Activated T-cell treated with anti-CD3 and anti-CD28 coated beads, Interleukin-2, amount 50 U/mL, for 1 hour (primary cell): ENCODE measurements around the gene CYP39A1.

Experiments used
- DNase-seq: peaks from one replicate; pipeline ENCODE4 v3.0.0-alpha.2; 2020

CYP39A1 gene

GRCh38 chr6:46584586-46584985 is 68.0 kb downstream of the CYP39A1 start:
- DNase-seq, result no peak

GRCh38 chr6:46583721-46584120 is 68.9 kb downstream of the CYP39A1 start:
- no peak for DNase-seq

GRCh38 chr6:46583081-46583480 is 69.5 kb downstream of the CYP39A1 start:
- DNase-seq, result no peak

DNA sequence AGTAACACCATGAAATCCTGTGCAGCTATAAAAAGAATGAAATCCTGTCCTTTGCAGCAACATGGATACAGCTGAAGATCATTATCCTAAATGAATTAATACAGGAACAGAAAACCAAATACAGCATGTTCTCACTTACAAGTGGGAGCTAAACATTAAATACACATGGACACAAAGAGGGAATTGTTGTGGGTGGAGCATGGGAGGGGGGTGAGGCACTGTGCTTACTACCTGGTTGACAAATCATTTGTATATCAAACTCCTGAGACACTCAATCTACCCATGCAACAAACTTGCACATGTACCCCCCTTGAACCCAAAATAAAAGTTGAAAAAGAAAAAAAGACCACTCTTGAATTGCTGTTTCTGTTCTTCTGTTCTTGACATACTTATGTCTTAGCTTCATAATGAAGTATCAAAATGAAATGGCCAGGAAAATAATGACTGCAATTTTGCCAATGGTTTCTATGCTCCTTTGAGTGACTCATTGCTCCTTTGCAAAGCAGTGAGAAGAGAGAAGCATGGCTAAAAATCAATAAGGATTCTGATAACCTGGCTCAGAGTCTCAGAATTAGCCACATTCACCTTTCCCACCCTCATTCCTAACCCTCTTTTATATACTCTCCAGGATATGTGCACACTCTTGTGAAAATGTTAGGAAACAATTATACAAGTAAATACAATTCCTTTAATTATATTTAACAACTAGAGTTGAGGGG is 71.0 kb downstream of the CYP39A1 start:
- DNase-seq, result no peak

DNA sequence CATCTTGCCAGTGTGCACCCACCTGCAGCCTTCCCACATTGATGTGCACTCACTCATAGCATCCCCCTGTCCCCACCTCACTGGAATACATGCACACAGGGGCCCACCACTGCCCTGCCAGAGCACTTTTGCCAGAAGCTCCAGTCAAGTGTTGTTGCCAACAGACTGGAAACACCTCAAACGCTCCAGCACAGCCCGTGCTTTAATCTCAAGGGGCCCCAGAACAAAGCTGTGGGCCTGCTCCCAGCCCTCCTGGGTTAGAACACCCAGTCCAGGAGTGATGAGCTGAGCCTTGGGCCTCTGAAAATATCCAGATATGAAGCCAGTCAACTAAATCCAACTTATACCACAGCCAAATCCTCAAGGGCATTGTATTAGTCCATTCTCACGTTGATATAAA is 77.1 kb downstream of the CYP39A1 start:
- no peak for DNase-seq

DNA sequence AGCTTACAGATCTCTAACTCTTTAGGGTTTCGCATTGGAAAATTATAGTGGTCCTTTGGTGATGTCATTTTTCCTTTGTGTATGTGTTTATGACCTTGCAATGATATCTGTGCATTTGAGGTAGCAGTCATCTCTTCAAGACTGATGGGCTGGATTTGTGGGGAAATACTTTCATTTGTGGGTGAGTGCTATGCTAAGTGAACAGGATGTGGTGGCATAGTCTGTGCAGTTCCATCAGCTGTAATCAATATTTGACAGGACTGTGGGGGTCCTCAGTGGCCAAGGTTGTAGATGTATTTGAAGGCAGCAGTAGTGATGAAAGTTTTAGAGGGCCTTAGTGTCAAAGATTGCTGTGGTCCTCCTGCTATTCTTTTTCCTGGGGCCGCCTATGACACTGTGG is 79.5 kb downstream of the CYP39A1 start:
- no peak for DNase-seq

GRCh38 chr6:46565531-46565930 is 87.1 kb downstream of the CYP39A1 start:
- no peak for DNase-seq

GRCh38 chr6:46563924-46564323 is 88.7 kb downstream of the CYP39A1 start:
- no peak for DNase-seq

- no peak for DNase-seq
Measured at GRCh38 chr6:46556053-46556452, 96.6 kb downstream of the CYP39A1 start.

DNA sequence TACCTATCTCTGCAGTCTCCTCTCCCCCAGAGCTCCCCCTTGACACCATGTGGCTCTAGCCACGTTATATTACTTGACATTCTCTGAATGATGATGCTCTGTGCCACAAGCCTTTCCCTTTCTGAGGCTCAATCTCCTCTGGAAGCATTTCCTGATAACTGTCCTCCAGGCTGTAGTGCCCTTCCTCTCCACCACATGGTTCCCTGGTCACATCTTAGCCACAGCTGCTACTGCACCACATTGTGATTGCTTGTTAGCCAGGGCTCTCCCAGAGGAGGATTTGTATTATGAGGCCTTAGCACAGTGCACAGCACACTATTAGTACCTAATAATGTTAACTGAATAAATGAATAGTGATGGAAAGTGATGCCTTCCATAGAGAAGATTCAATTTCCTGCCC is 97.5 kb downstream of the CYP39A1 start:
- no peak for DNase-seq

DNA sequence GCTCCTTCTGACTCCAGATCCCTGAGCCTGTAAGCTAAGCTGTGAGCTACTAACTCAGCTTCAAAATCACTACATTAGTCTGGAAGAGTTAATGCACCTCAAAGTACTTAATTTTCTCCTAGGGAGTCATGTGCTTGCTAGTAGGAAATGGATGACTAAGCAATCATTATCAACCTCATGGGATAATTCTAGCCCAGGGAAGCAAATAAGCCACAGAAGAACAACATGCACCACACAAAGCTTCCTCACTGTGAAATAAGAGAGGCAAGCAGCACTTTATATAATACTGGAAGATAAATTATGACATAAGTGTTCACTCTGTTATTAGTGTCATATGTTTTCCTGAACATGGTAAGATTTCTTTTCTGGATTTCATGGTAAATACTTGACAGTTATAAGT is 103.5 kb downstream of the CYP39A1 start:
- no peak for DNase-seq

- DNase-seq, result no peak
Measured at GRCh38 chr6:46541556-46541955, 111.1 kb downstream of the CYP39A1 start.

- DNase-seq, result no peak
Measured at GRCh38 chr6:46539866-46540265, 112.8 kb downstream of the CYP39A1 start.

DNA sequence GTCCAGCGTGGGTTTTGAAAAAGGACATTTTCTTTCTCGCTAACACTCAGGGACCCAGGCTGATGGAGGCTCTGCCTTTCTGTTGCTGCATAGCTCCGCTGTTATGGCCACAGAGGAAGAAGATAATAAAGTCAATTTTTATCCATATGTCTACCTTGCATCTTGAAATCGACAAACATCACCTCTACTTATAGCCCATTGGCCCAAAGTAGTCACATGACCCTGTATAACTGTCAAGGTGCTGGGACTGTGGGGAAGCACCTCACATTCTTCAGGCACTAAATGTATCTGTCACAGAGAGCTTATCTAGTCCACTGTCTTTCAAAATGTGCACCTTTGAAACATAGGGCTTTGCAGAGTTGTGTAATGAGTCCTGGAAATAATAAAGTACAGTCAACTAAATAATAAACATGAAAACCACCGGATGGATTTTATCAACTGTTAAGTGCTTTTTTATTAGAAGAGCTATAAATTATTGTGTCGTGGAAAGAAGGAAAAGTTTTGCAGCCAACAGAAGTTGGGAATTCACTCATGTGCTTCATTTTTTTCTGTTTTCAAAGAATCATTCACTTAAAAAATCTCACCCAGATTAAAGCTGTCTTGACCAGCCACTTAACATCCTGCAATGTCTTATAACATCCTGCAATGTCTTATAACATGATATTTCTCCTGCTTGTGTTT is 113.7 kb downstream of the CYP39A1 start:
- no peak for DNase-seq

DNA sequence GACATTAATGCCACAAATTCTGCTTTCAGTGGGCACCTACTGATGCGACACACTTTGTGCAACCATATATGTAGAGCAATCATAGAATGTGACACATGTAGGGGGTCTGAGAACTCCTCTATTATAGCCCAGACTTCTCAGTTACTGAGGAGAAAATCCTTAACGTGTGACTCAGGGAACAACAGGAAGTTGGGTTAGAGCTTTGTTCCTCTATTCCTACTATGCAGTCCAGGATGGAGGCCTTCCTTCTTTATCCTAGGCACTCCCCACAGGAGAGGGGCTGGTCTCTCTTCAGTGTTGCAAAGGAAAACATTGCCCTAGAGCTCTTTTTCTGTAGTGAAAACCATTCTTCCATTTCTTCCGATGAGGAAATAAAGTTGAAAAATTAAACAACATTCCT is 121.7 kb downstream of the CYP39A1 start:
- DNase-seq, result no peak

GRCh38 chr6:46528961-46529750 is 123.5 kb downstream of the CYP39A1 start:
- DNase-seq, result no peak

DNA sequence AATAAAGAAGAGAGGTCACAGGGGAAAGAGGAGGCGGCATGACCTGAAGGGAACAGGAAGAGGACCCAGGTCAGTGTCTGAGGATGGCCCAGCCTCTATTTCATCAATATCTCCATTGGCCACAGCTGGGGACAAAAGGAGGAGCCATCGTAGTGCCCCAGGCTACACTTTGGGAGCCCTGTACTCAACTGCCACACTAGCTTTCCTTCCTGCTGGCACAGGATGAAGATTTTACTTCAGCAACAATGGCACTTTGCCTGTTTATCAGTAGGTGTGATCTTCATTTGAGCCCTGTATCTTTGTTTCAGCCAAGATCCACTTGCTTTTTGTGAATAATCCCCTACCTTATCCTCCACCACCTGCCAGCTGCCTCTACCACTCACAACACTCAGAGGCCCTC is 126.0 kb downstream of the CYP39A1 start:
- no peak for DNase-seq

GRCh38 chr6:46525583-46525982 is 127.0 kb downstream of the CYP39A1 start:
- no peak for DNase-seq

DNA sequence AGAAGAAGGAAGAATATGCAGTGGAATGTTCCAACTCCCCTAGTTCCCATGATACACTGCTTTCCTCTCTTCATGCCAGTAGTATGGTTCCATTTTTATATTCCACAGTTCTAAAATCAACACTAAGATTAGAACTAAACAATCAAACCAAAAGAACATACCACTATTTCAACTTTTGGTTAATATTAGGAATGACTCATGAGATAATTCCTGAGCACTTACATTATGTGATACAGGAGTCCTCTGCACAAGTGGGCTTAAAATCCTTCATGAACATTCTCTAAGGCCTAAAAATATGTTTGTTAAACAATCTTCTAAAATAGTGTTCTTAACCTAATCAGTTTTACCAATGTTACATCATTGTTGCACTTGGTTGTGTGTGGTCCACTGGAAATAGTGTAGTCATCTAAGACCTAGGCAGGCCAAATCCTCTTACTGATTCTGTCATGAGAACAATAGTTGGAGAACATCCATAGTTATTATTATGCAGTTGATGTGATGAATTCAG is 131.1 kb downstream of the CYP39A1 start:
- no peak for DNase-seq

DNA sequence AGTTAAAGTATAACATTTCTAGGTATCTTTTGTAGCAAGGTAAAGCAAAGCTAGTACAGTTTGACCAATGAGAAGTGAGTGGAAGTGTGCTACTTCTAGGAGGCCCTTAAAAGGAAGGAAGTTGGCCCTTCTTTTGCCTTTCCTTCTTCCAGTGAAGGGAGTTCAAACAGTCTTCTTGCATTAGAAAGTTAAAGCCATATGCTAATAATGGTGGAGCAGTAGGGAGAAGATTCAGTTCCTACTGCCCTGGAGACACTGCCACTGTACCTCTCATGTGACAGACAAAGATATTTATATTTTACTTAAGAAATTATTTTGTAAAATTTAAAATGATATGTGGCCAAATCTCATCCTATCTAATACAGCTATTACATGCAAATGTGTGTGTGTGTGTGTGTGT is 135.4 kb downstream of the CYP39A1 start:
- DNase-seq, result no peak

- no peak for DNase-seq
Measured at GRCh38 chr6:46513533-46513932, 139.1 kb downstream of the CYP39A1 start.

- DNase-seq, result no peak
Measured at GRCh38 chr6:46511320-46511719, 141.3 kb downstream of the CYP39A1 start.

GRCh38 chr6:46510651-46511050 is 142.0 kb downstream of the CYP39A1 start:
- no peak for DNase-seq
